ENCODE measurements around the gene SLC6A1. TPM values are rescaled to one million over a fixed set of nuclear protein-coding genes. Genes with fewer than 3 reads are reported as not detected.

The SLC6A1 gene
- total and polyA plus RNA-seq, 2 of the 8 experiments (the other 6 are each of a cell fraction or from before 2014, with no cell fraction given): 0.30 to 0.63 TPM

- FAIRE-seq: no peak
- WGBS, 2 experiments (ENCODE audit: extremely low coverage in 1 of 2, insufficient coverage in 1 of 2, insufficient read length in 1 of 2, insufficient replicate concordance in 2 of 2, low coverage in 1 of 2, low lambda C conversion rate in 2 of 2, missing lambda C conversion rate in 1 of 2): 86% methylated on average over 13 of the region's 15 CpGs; no CpG with 5 or more reads in 1 of the 2 experiments
- no peak overlapping the region for H4K5ac ChIP-seq (ENCODE audit: insufficient read length, low read depth, low read length)
Measured at GRCh38 chr3:11014752-11015151, 22.2 kb downstream of the SLC6A1 start.

More at GRCh38 chr3:11014752-11015151, 22.2 kb downstream of the SLC6A1 start:
- Histone ChIP-seq H4K8ac (ENCODE audit: extremely low read depth, insufficient read depth, low read length) (peak overlapping the region; percentile 29; the same call in 1 of the 2 replicates), H3K4ac (replicated peaks; ENCODE audit: insufficient read length, low read depth, low read length) (no peak overlapping the region), H3K4me2 (ENCODE audit: insufficient read depth in 1 of 2, low read depth in 2 of 2, low read length in 2 of 2) (no peak overlapping the region), H3K23ac (ENCODE audit: insufficient read length) (no peak overlapping the region), H3K23me2 (ENCODE audit: low read depth, low read length) (no peaks in the 10 kb centered on the region), H3K79me2 (ENCODE audit: control insufficient read depth in 1 of 2, insufficient read depth in 2 of 2, low read length in 2 of 2) (no peaks in the 10 kb centered on the region), H2AK5ac (ENCODE audit: low read depth, low read length) (no peak overlapping the region), H3K4me1 (replicated peaks in 1 of 4; ENCODE audit: control insufficient read depth in 3 of 4, insufficient read depth in 4 of 4, low read length in 3 of 4) (no peaks in the 10 kb centered on the region; a peak in 1 of 7 replicates), H3K9ac (replicated peaks in 1 of 4; ENCODE audit: extremely low read depth in 1 of 4, low read depth in 3 of 4, low read length in 3 of 4) (no peak overlapping the region), H3K14ac (ENCODE audit: insufficient read length) (no peak overlapping the region), H3K4me3 (ENCODE audit: extremely low read depth in 1 of 4, insufficient read depth in 2 of 4, low read depth in 3 of 4, low read length in 4 of 4) (no peak overlapping the region), H2BK15ac (ENCODE audit: low read length) (no peak overlapping the region), H3K36me3 (ENCODE audit: control insufficient read depth in 2 of 4, insufficient read depth in 4 of 4, low read length in 3 of 4) (no peaks in the 10 kb centered on the region), H4K20me1 (replicated peaks in 1 of 2; ENCODE audit: control insufficient read depth in 1 of 2, insufficient read depth in 2 of 2, low read length in 2 of 2) (no peaks in the 10 kb centered on the region), H2BK120ac (replicated peaks; ENCODE audit: low read depth, low read length) (no peak overlapping the region), H2BK20ac (ENCODE audit: low read length) (no peak overlapping the region), H3K56ac (replicated peaks; ENCODE audit: insufficient read length, low read depth, low read length) (no peak overlapping the region), H4K91ac (replicated peaks; ENCODE audit: insufficient read length, low read length) (no peak overlapping the region), H3K18ac (ENCODE audit: extremely low read depth, low read length) (no peak overlapping the region), H2AFZ (ENCODE audit: low read length) (no peak overlapping the region), H3K79me1 (ENCODE audit: low read depth, low read length) (no peaks in the 10 kb centered on the region), H3K27ac (ENCODE audit: low read depth, low read length) (no peak overlapping the region), H2BK12ac (ENCODE audit: low read depth, low read length) (no peak overlapping the region), H3K27me3 (replicated peaks in 1 of 4; ENCODE audit: control insufficient read depth in 3 of 4, extremely low read depth in 1 of 4, insufficient read depth in 3 of 4, low read length in 3 of 4) (no peaks in the 10 kb centered on the region), H2BK5ac (ENCODE audit: low read depth, low read length) (no peak overlapping the region), H3K9me3 (ENCODE audit: insufficient read depth in 2 of 2, low read depth in 1 of 2, low read length in 1 of 2) (no peaks in the 10 kb centered on the region)
- no peak for DNase-seq (ENCODE audit: low read depth in 1 of 2, low spot score in 2 of 2)
- CTCF ChIA-PET (ENCODE audit: partially characterized antibody): interaction anchor here (1.1 to 2.6 kb wide), 4 partner anchors 10 to 69 kb away, joined by 3 to 12 read pairs (median 8); no protein-coding TSS in a partner anchor
- POLR2A ChIA-PET (ENCODE audit: partially characterized antibody): no interaction called here
- TF ChIP-seq SIN3A (conservative IDR thresholded peaks at IDR 0.05 in 1 of 2, IDR thresholded peaks at IDR 0.05 in 1 of 2; ENCODE audit: low read depth in 1 of 2, low read length in 2 of 2) (no peak), KDM4A (IDR thresholded peaks at IDR 0.05; ENCODE audit: low read depth, low read length, severe bottlenecking) (no peak), JUND (IDR thresholded peaks at IDR 0.05; ENCODE audit: low read length) (no peak), BCL11A (IDR thresholded peaks at IDR 0.05; ENCODE audit: low read depth in 2 of 2, low read length in 2 of 2) (no peak), PHF8 (conservative IDR thresholded peaks at IDR 0.05; ENCODE audit: low read depth, low read length) (no peak), TAF1 (IDR thresholded peaks at IDR 0.05; ENCODE audit: low read depth, low read length) (no peak), HDAC6 (IDR thresholded peaks at IDR 0.05; ENCODE audit: low read depth, low read length) (no peak)

Measured in H1 (cell line).